C4-2B (cell line): ENCODE data around the gene TMIGD2.

Experiments used
- H3K27ac ChIP-seq: fragments of 450-650 bp; 2 replicates; pipeline ENCODE4 v1.5.1; 2017
- ZFX ChIP-seq: fragments of 450-650 bp; IDR thresholded peaks from 2 replicates; pipeline ENCODE4 v1.6.1; 2017
- TF ChIP-seq, protein P1 (sequence below): fragments of 450-650 bp; conservative IDR thresholded peaks from 2 replicates; pipeline ENCODE4 v1.5.1; 2017; ENCODE audit warnings: mild to moderate bottlenecking

TMIGD2 gene

DNA sequence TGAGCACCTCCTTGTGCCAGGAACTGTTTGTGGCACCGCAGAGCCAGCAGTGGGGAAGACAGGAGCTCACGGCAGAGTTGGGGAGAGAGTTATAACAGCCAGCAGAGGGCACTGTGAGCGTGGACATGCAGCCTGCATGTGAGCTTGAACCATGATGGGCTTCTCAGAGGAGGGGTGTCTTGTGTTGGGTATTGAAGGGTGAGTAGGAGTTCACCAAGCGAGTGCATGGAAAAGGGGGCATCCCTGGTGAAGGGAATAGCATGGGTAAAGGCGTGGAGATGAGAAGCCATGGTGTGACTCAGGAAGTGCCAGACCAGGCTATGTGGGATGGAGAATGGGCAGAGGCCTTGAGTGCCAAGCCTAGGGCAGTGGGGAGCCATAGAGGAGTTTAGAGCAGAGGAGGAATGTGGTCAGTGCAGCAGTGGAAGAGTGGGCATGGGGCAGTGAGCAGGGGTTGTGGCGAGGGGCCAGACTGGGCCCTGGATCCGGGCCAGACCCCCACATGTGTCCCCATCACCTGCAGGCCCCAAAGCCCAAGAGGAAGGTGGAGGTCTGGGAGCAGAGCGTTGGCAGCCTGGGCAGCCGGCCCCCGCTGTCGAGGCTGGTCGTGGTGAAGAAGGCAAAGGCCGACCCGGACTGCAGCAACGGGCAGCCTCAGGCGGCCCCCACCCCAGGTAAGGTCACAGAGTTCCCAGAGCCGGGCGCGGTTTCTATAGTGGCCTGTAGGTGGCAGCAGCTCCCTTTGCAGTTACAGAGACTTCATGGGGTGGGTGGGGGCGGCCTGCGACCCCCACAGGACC lies 34.9 kb downstream of the TMIGD2 start:
- peak overlapping the region; percentile 50 for H3K27ac ChIP-seq
- TF ChIP-seq, protein P1, sequence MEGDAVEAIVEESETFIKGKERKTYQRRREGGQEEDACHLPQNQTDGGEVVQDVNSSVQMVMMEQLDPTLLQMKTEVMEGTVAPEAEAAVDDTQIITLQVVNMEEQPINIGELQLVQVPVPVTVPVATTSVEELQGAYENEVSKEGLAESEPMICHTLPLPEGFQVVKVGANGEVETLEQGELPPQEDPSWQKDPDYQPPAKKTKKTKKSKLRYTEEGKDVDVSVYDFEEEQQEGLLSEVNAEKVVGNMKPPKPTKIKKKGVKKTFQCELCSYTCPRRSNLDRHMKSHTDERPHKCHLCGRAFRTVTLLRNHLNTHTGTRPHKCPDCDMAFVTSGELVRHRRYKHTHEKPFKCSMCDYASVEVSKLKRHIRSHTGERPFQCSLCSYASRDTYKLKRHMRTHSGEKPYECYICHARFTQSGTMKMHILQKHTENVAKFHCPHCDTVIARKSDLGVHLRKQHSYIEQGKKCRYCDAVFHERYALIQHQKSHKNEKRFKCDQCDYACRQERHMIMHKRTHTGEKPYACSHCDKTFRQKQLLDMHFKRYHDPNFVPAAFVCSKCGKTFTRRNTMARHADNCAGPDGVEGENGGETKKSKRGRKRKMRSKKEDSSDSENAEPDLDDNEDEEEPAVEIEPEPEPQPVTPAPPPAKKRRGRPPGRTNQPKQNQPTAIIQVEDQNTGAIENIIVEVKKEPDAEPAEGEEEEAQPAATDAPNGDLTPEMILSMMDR: peak; percentile 91
- no peak for TF ChIP-seq ZFX

DNA sequence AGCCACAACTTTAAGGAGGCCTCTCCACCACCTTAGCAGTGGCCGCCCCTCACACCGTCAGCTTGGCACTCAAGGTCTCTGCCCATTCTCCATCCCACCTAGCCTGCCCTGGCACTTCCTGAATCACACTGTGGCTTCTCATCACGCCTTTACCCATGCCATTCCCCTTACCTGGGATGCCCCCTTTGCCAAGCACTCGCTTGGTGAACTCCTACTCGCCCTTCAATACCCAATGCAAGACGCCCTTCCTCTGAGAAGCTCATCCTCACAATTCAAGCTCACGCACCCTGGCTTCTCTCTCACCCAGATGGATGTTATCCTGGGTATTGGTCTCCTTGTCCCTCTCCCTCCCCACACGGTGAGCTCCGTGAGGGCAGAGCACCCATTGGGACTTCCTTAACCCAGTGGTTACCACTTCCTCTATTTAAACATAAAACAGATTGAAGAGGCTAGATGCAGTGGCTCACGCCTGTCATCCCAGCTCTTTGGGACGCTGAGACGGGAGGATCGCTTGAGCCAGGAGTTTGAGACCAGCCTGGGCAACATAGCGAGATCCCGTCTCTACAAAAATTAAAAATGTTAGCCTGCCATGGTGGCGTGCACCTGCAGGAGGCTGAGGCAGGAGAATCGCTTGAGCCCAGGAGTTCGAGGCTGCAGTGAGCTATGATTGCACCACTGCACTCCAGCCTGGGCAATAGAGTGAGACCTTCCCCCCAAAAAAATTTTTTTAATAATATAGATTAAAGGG lies 35.8 kb downstream of the TMIGD2 start:
- TF ChIP-seq ZFX: no peak
- TF ChIP-seq, protein P1: no peak
- H3K27ac ChIP-seq: no peak overlapping the region

DNA sequence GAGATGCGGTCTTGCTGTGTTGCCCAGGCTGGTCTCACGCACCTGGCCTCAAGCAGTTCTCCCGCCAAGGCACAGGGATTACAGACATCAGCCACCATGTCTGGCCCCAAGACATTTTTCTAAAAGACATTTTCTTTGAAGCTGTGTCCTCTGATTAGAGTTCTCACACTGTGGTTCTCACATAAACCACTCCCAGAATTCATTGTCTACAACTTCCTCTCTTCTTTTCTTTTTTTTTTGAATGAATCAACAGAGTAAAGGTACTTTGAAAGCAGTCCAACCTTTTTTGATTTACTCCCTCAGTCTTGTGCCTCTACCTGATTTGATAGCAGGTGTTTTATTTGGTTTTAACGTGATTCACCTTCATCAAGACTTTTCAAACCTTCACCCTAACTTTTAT lies 37.4 kb downstream of the TMIGD2 start:
- no peak for TF ChIP-seq ZFX
- TF ChIP-seq, protein P1: no peak
- no peak overlapping the region for H3K27ac ChIP-seq

DNA sequence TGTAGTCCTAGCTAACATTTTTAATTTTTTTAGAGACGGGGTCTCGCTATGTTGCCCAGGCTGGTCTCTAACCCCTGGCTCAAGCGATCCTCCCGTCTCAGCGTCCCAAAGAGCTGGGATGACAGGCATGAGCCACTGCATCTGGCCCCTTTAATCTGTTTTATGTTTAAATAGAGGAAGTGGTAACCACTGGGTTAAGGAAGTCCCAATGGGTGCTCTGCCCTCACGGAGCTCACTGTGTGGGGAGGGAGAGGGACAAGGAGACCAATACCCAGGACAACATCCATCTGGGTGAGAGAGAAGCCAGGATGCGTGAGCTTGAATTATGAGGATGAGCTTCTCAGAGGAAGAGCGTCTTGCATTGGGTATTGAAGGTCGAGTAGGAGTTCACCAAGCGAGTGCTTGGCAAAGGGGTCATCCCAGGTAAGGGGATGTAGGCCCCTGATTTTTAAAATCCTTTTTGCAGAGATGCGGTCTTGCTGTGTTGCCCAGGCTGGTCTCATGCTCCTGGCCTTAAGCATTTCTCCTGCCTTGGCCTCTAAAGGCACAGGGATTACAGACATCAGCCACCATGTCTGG lies 41.5 kb downstream of the TMIGD2 start:
- no peak overlapping the region for H3K27ac ChIP-seq
- TF ChIP-seq, protein P1: no peak
- TF ChIP-seq ZFX: no peak

DNA sequence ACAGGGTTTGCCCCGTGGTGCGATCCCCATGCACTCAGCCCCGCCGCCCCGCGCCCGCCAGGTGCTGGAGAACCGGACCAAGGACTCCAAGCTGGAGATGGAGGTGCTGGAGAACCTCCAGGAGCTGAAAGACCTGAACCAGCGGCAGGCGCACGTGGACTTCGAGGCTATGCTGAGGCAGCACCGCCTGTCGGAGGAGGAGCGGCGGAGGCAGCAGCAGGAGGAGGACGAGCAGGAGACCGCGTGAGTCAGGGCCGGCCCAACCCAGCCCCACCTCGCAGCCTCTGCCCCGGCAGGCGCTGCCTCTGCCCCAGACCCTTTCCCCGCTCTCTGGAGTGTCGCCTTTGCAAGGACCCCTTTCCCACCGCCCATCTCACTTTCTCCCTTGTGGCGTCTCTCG lies 44.0 kb downstream of the TMIGD2 start:
- TF ChIP-seq ZFX: no peak
- TF ChIP-seq, protein P1: no peak

DNA sequence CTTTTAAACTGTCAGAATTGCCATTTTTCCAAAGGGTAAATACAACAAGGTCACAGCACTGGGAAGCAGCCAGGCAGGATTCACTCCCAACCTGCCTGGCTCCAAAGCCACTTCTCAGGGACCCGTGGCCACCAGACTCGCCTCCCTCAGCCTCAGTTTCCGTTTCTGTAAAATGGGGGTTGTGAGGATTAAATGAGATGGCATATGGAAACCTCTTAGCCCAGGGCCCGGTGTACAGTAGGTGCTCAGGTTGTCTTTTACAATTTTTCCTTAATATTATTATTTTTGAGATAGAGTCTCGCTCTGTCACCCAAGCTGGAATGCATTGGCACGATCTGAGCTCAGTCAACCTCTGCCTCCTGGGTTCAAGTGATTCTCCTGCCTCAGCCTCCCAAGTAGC lies 45.2 kb downstream of the TMIGD2 start:
- TF ChIP-seq, protein P1: no peak
- no peak for TF ChIP-seq ZFX
- no peak overlapping the region for H3K27ac ChIP-seq

More for the DNA sequence above, 44.0 kb downstream of the TMIGD2 start:
- H3K27ac ChIP-seq: no peak overlapping the region

DNA sequence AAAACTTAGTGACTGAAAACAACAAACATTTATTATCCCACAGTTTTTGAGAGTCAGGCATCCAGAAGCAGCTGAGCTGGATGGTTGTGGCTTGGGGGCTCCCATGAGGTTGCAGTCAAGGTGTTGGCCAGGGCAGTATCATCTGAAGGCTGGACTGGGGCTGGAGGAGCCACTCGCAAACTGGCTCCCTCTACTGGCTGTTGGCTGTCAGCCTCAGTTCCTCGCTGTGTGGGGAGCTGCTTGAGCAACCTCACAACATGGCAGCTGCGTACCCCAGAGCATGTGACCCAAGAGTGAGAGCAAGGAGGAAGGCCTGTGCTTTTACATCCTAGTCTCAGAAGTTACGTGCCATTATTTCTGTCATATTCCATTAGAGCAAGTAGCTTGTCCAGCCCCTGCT lies 45.6 kb downstream of the TMIGD2 start:
- TF ChIP-seq, protein P1: no peak
- TF ChIP-seq ZFX: no peak
- no peak overlapping the region for H3K27ac ChIP-seq
